NCI-H187 treated with DMSO at 0.1 percent for 48 hours (cell line): ENCODE measurements around the gene ATCAY.

Experiments
- DNase-seq: peaks from one replicate; lab custom pipeline; 2025; lab: John Stamatoyannopoulos, UW

The ATCAY gene

DNA sequence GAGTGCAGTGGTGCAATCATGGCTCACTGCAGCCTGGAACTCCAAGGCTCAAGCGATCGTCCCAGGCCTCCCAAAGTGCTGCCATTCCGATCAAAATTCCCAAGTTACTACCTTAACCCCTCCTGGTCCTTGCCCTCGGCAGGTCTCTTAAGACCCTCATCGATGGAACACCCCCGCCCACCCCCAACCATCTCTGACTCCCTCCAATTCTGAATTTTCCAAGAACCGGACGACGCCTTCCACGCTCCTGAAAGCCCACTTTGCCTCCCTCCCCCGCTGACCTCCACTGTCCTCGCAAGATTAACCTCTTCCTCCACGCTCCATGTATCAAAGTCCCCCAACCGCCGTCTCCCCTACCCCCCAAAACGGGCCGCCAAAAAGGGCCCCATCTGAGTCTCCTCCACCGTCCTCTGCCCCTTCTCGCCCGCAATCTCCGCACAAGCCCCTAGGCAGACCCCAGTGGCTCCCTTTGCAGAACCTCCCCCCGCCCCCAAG lies 89.9 kb downstream of the ATCAY start:
- no peak for DNase-seq

DNA sequence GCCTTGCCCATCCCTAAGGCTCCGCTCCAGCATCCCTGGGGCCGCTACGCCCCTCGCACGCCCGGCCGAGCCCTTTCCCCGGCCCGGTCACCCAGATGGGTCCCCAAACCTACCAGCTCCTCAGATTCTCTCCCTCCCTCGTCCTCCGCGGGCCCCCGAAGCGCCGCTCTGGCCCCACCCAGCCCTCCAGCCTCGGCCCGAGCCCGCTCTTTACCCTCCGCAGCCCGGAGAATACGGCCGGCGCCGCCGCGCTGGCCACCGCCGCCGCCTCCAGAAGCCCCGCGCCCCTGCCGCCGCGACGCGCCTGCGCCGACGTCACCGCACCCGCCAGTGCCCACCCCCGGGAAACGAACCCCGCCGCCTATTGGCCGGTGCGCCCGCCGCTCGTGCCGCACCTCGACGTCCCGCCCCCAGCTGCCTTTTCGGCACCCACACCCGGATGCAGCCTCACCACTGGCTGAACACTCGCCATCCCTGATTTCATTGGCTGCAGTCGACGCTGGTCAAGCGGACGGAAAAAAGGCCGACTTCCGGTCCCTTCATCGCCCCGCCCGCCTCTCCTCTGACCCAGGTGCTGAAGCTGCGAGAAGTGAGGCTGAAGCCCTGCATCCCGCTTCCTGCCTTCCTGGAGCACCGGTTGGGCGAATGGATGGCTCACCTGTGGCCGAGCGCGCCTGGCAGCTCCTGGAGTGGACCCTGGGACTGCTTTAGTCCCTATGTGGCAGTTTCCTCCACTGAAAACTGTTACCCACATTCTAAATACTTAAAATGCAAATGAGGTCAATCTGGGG lies 90.5 kb downstream of the ATCAY start, which contains the start of gene DAPK3:
TSS of gene DAPK3 (minus strand) at position 292 of the 791 bp plus-strand sequence. CDS start 1,364 bp downstream, outside the sequence.
- peak; percentile 96 for DNase-seq

DNA sequence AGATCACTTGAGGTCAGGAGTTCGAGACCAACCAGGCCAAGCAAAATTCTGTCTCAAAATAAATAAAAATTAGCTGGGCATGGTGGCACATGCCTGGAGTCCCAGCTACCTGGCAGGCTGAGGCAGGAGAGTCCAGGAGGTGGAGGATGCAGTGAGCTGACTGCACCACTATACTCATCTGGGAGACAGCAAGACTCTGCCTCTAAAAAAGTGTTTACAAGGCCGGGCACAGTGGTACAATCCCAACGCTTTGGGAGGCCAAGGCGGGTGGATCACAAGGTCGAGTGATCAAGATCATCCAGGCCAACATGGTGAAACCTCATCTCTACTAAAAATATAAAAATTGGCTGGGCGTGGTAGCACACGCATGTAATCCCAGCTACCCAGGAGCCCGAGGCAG lies 94.7 kb downstream of the ATCAY start:
- DNase-seq, result no peak

DNA sequence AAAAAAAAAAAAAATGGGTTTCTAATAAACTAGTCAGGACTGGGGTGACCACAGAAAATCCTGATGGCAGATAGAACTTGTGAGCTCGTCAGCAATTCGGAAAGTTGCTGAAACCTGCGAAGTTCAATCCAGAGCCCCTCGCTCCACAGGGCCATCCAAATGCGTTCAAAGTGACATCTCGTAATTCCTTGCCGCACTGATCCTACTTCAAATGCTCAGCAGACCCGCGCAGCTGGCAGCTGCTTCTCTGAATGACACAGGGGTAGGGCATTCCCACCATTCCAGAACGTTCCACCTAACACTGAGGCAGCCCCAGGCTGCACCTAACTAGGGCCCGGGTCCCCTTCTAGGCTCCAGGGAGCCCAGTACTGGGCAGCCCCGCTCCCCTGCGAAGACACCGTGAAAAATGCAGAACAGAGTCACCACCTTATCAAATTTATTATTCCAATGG lies 95.2 kb downstream of the ATCAY start:
- no peak for DNase-seq

DNA sequence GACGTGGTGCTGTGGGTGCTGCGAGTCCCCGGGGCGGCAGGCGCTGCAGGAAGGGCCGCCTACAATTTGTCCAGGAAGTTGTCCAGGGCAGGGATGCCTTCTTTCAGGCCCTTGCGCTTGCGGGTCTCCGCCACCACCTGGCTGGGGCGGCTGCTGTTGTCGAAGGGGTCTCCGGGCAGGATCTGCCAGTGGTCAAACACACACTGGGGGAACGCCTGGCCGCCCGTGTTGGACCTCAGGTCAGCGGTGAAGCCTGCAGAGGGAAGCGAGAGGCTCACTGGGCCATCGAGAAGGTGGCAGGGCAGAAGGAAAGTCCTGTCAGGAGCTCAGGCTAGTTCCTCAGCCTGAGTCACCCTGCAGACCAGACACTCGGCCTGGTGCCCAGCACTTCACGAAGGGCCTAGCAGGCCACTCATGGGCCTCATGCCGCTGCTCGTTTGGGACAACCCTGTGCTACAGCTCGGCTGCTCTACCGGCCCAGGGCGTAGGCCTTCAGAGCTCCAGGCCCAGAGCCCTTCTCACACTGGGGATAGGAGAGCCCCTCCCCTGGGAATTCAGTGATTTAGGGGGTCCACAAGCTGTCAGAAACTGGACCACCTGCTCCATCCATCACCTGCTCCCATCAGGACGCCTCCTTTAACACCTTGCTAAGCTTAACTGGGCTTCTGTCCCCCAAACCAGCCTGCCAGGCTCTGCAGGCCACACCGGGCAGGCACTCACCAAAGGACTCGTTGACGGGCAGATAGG lies 96.2 kb downstream of the ATCAY start:
- DNase-seq, result no peak
